Caco-2 (cell line): ENCODE results near the gene AFAP1L2. TPM values are rescaled to one million over a fixed set of nuclear protein-coding genes. Genes with fewer than 3 reads are reported as not detected.

Experiments
- BruUV-seq: library from RNA; stranded (reverse); fragments of 400-500 nt; replicated peaks from 2 replicates; lab custom pipeline; 2021; lab: Mats Ljungman, UMichigan
- CTCF ChIA-PET: fragments of 300-600 bp; sonication (Branson Sonifier 250); formaldehyde crosslinking; loops from one replicate; lab custom pipeline; 2022; ENCODE audit warnings: antibody characterized with exemption; lab: Charles Lee
- POLR2A ChIA-PET: fragments of 300-600 bp; sonication (Branson Sonifier 250); formaldehyde crosslinking; loops from one replicate; lab custom pipeline; 2022; ENCODE audit warnings: antibody characterized with exemption; lab: Charles Lee
- DNase-seq, 2 experiments: peaks; one replicate each; pipeline versions ENCODE4 v3.0.0 to v3.0.0-alpha.2; 2020 to 2022
- H3K27me3 ChIP-seq: replicated peaks from 2 replicates; pipeline ENCODE4 v1.6.0; 2011; ENCODE audit warnings: low read length; ENCODE audit not compliant: control insufficient read depth, insufficient read depth
- H3K36me3 ChIP-seq: 2 replicates; pipeline ENCODE4 v1.5.1; 2011; ENCODE audit warnings: low read length; ENCODE audit not compliant: control insufficient read depth, insufficient read depth
- H3K4me1 ChIP-seq: fragments of 250-450 bp; sonication (Bioruptor Pico); 2 replicates; pipeline ENCODE4 v1.5.1; 2020; ENCODE audit warnings: mild to moderate bottlenecking
- H3K4me3 ChIP-seq: 2 replicates; pipeline ENCODE4 v1.5.1; 2011; ENCODE audit warnings: low read depth, mild to moderate bottlenecking, control low read depth, low read length
- H3K9me3 ChIP-seq: fragments of 250-450 bp; sonication (Bioruptor Pico); 2 replicates; pipeline ENCODE4 v1.5.1; 2020; ENCODE audit warnings: mild to moderate bottlenecking, moderate library complexity
- H3K27ac Mint-ChIP-seq: one replicate; pipeline ENCODE4 v1.8.0; 2022; ENCODE audit warnings: mixed read lengths; ENCODE audit not compliant: unreplicated experiment
- H3K27me3 Mint-ChIP-seq: one replicate; pipeline ENCODE4 v1.8.0; 2022; ENCODE audit warnings: mixed read lengths; ENCODE audit not compliant: insufficient read depth, unreplicated experiment
- H3K36me3 Mint-ChIP-seq: one replicate; pipeline ENCODE4 v1.8.0; 2022; ENCODE audit warnings: mild to moderate bottlenecking, mixed read lengths; ENCODE audit not compliant: insufficient read depth, unreplicated experiment
- H3K4me1 Mint-ChIP-seq: one replicate; pipeline ENCODE4 v1.8.0; 2022; ENCODE audit warnings: low read depth, mixed read lengths; ENCODE audit not compliant: unreplicated experiment
- H3K4me3 Mint-ChIP-seq: one replicate; pipeline ENCODE4 v1.8.0; 2022; ENCODE audit warnings: mild to moderate bottlenecking, moderate library complexity, mixed read lengths; ENCODE audit not compliant: unreplicated experiment
- H3K9me3 Mint-ChIP-seq: one replicate; pipeline ENCODE4 v1.8.0; 2022; ENCODE audit warnings: mixed read lengths; ENCODE audit not compliant: unreplicated experiment
- CTCF ChIP-seq, 2 experiments: fragments of 200-600 bp in 1 of 2; IDR thresholded peaks; 1 replicate in 1 of 2; 2 replicates in 1 of 2; pipeline versions ENCODE4 v1.5.1 to v1.8.0; 2011 to 2022; ENCODE audit warnings: antibody characterized with exemption in 1 of 2, control low read depth in 1 of 2, inconsistent platforms in 1 of 2, low read depth in 1 of 2, low read length in 1 of 2, mild to moderate bottlenecking in 1 of 2, moderate library complexity in 1 of 2; ENCODE audit not compliant: insufficient read depth in 1 of 2, severe bottlenecking in 1 of 2, unreplicated experiment in 1 of 2
- intact Hi-C: fragments of 100-400 bp; cut with micrococcal nuclease; formaldehyde crosslinking; loops from one replicate; pipeline ENCODE4 v1.10.0; 2022; ENCODE audit not compliant: unreplicated experiment
- total RNA-seq: library from RNA; stranded (reverse); gene quantifications from 2 replicates; pipeline ENCODE4 v1.2.3, GENCODE V29; 2022

Gene AFAP1L2
- total RNA-seq, 1 experiment from 2014 or later, result 2.3 TPM

- no peak for TF ChIP-seq CTCF (IDR thresholded peaks at IDR 0.05; ENCODE audit: insufficient read depth in 1 of 2, low read depth in 1 of 2, low read length in 1 of 2, severe bottlenecking in 1 of 2, unreplicated experiment in 1 of 2)
- no peak overlapping the region for H3K4me3 Mint-ChIP-seq
- no TSS peak for BruUV-seq
- peak overlapping the region; percentile 73 for H3K27ac Mint-ChIP-seq
- no peak for DNase-seq
- intact Hi-C loops, result no loop called here
- ChIA-PET CTCF (no interaction called here), POLR2A (no interaction called here)
- H3K4me1 ChIP-seq, result peaks cover 30% of the 10 kb centered on the region
- H3K36me3 ChIP-seq, result no peaks in the 10 kb centered on the region
- H3K27me3 ChIP-seq, result no peaks in the 10 kb centered on the region
- H3K9me3 ChIP-seq, result no peaks in the 10 kb centered on the region
- H3K9me3 Mint-ChIP-seq, result no peaks in the 10 kb centered on the region
- H3K4me3 ChIP-seq, result no peak overlapping the region
- H3K4me1 Mint-ChIP-seq, result peaks cover 8% of the 10 kb centered on the region
- no peaks in the 10 kb centered on the region for H3K36me3 Mint-ChIP-seq
- no peaks in the 10 kb centered on the region for H3K27me3 Mint-ChIP-seq
Measured at GRCh38 chr10:114373631-114374030, 30.7 kb downstream of the AFAP1L2 start.

- Histone ChIP-seq H3K4me1 (peaks cover 36% of the 10 kb centered on the region), H3K27me3 (no peaks in the 10 kb centered on the region), H3K4me3 (no peak overlapping the region), H3K9me3 (no peaks in the 10 kb centered on the region), H3K36me3 (no peaks in the 10 kb centered on the region)
- TF ChIP-seq CTCF (IDR thresholded peaks at IDR 0.05; ENCODE audit: insufficient read depth in 1 of 2, low read depth in 1 of 2, low read length in 1 of 2, severe bottlenecking in 1 of 2, unreplicated experiment in 1 of 2), result no peak
- intact Hi-C loops, result no loop called here
- DNase-seq, result no peak
- no peak overlapping the region for H3K4me3 Mint-ChIP-seq
- BruUV-seq, result no TSS peak
- POLR2A ChIA-PET, result no interaction called here
- H3K4me1 Mint-ChIP-seq, result peaks cover 14% of the 10 kb centered on the region
- H3K27ac Mint-ChIP-seq, result no peak overlapping the region
- H3K9me3 Mint-ChIP-seq, result no peaks in the 10 kb centered on the region
- H3K36me3 Mint-ChIP-seq, result no peaks in the 10 kb centered on the region
- CTCF ChIA-PET, result interaction anchor here (0.6 to 1.2 kb wide), 2 partner anchors 43 to 69 kb away, joined by 3 read pairs; no protein-coding TSS in a partner anchor
- no peaks in the 10 kb centered on the region for H3K27me3 Mint-ChIP-seq
Measured at GRCh38 chr10:114372995-114373394, 31.3 kb downstream of the AFAP1L2 start.

DNA sequence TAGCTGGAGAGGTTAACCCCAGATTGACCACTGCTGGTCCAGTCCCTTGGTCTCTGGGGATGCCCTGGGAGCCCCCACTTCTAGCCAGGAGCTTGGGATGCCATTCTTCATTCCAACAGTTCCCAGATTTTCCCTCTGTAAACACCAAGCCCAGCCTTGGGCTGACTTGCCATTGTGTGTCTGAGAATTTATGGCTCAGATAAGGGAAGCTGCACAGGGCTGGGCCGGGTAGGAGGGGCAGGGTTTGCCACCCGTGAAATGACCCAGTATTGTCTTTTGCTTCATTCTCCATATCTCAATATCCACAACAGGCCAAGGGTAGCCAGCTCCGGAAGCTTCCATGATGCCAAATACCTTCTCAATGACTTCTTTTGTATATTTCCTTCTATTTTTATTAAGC lies 32.1 kb downstream of the AFAP1L2 start:
- intact Hi-C loops, result no loop called here
- no peak overlapping the region for H3K4me3 ChIP-seq
- ChIA-PET CTCF (interaction anchor here (0.6 to 1.2 kb wide), 2 partner anchors 42 to 68 kb away, joined by 3 read pairs; no protein-coding TSS in a partner anchor), POLR2A (no interaction called here)
- BruUV-seq, result no TSS peak
- no peaks in the 10 kb centered on the region for H3K36me3 ChIP-seq
- H3K4me1 ChIP-seq, result peaks cover 43% of the 10 kb centered on the region
- Mint-ChIP-seq H3K27ac (no peak overlapping the region), H3K27me3 (no peaks in the 10 kb centered on the region), H3K36me3 (no peaks in the 10 kb centered on the region), H3K4me1 (peaks cover 22% of the 10 kb centered on the region), H3K4me3 (no peak overlapping the region), H3K9me3 (no peaks in the 10 kb centered on the region)
- H3K27me3 ChIP-seq, result no peaks in the 10 kb centered on the region
- DNase-seq, result peak; percentile 58 to 79
- TF ChIP-seq CTCF (IDR thresholded peaks at IDR 0.05; ENCODE audit: insufficient read depth in 1 of 2, low read depth in 1 of 2, low read length in 1 of 2, severe bottlenecking in 1 of 2, unreplicated experiment in 1 of 2), result no peak
- H3K9me3 ChIP-seq, result no peaks in the 10 kb centered on the region
